Right kidney (tissue), 1 donor: ENCODE measurements around the gene PEAK1.
"Not testable (repeated sequence)": the region's sequence is repeated elsewhere in the genome, so short reads cannot be mapped to it uniquely, and the experiment has no call there.

Experiments used
- DNase-seq: peaks from one replicate; pipeline ENCODE4 v3.0.0-alpha.2; 2016

The PEAK1 gene

DNA sequence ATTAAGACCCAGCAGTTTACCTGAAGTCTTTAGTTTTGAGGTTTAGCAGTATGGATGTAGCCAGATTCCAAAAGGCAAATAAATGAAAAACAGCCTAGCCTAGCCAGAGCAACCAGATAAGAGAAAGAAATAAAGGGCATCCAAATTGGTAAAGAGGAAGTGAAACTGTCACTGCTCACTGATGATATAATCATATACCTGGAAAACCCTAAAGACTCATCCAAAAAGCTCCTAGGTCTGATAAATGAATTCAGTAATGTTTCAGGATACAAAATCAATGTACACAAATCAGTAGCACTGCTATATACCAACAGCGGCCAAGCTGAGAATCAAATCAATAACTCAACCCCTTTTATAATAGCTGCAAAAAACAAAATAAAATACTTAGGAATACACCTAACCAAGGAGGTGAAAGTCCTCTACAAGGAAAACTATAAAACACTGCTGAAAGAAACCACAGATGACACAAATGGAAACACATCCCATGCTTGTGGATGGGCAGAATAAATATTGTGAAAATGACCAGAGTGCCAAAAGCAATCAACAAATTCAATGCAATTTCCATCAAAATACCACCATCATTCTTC lies 13.6 kb downstream of the PEAK1 start:
- DNase-seq, result not testable (repeated sequence)

GRCh38 chr15:77402740-77403379 lies 17.0 kb downstream of the PEAK1 start:
- no peak for DNase-seq

DNA sequence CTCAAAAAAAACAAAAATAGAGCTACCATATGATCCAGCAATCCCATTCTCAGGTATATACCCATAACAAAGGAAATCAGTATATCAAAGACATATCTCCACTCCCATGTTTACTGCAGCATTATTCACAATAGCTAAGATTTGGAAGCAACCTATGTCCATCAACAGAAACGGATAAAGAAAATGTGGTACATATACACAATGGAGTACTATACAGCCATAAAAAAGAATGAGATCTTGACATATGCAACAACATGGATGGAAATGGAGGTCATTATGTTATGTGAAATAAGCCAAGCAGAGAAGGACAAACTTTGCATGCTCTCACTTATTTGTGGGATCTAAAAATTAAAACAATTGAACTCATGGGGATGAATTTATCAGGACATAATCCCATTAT lies 19.6 kb downstream of the PEAK1 start:
- DNase-seq, result no peak

- no peak for DNase-seq
Measured at GRCh38 chr15:77398927-77399326, 21.0 kb downstream of the PEAK1 start.

DNA sequence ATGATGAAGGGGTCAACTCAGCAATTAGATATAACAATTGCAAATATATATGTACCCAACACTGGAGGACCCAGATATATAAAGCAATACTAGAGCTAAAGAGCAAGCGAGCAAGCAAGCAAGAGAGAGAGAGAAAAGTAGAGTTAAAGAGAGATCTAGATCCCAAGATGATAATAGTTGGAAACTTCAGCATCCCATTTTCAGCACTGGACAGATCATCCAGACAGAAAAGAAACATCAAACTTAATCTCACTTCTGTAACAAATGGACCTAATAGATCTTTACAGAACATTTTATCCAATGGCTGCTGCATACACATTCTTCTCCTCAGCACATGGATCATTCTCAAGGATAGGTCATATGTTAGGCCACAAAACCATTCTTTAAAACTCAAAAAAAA lies 23.2 kb downstream of the PEAK1 start:
- no peak for DNase-seq

GRCh38 chr15:77395013-77395774 lies 24.7 kb downstream of the PEAK1 start:
- no peak for DNase-seq

DNA sequence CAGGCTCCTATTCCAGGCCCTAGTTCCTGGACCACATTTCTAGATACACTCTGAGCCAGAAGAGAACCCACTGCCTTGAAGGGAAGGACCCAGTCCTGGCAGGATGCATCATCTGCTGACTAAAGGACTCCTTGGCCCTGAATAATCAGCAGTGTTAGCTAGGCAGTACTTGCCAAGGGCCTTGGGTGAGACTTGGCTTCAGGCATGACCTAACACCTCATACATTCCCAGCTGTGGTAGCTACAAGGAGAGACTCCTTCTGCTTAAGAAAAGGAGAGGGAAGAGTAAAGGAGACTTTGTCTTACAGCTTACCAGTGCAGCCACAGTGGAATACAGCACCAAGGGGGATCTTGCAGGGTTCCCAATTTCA lies 26.4 kb downstream of the PEAK1 start:
- no peak for DNase-seq

DNA sequence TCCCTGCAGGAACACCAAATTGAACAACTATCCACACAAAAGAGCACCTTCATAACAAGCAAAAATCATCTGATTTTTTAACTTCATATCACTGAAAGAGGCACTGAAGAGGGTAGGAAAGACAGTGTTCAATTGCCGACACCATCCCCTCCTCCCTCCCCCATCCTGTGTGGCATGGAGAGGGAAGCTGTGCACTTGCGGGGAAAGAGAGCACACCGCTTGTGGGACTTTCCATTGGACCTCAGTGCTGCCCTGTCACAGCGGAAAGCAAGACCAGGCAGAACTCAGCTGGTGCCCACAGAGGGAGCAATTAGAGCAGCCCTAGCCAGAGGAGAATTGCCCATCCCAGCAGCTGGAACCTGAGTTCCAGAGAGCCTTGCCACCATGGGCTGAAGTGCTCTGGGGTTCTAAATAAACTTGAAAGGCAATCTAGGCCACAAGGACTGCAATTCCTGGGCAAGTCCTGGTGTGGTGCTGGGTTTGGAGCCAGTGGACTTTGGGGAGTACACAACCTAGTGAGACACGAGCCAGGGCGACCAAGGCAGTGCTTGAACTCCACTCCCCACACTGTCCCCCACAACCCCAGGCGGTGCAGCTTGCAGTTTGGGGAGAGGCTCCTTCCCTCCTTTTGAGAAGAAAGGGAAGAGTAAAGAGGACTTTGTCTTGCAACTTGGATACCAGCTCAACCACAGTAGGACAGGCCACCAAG lies 27.0 kb downstream of the PEAK1 start:
- no peak for DNase-seq

- DNase-seq, result no peak
Measured at GRCh38 chr15:77391372-77391951, 28.4 kb downstream of the PEAK1 start.

GRCh38 chr15:77387365-77388105 lies 32.4 kb downstream of the PEAK1 start:
- no peak for DNase-seq

DNA sequence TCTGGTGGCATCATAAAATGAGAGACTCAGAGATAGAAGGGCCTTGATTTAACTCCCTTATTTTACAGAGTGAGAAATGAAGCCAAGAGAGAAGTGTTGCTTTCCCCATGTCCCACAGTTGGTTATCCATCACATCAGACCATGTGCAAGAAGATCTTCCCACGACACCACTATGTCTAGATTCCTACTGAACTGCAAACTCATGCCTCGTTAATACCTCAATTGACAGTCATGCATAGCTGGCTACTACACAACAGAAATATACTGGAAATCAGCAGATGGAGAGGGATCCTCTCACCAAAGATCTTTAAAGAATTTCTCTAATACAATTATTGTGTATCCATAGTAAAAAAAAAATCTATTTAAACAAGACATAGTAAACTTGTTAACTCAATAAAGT lies 33.3 kb downstream of the PEAK1 start:
- no peak for DNase-seq

- no peak for DNase-seq
Measured at GRCh38 chr15:77384589-77385359, 35.1 kb downstream of the PEAK1 start.

DNA sequence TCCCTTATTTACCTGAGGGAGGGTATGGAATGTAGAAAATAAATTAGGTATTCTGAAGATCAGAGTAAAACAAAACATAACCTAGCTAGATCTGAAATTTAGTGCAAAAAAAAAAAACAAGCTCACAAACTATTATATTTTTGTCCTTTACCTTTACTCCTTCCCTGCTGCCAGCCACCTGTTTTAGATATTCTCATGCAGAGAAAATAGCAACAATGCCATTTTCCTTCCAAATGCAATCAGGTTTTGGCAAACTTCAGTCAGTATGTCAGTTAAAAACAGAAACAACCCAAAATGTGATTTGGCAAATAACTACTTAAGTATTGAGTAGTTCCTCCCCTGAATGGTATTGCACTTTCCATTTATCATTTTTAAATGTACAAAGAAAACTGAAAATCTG lies 35.8 kb downstream of the PEAK1 start:
- DNase-seq, result no peak

DNA sequence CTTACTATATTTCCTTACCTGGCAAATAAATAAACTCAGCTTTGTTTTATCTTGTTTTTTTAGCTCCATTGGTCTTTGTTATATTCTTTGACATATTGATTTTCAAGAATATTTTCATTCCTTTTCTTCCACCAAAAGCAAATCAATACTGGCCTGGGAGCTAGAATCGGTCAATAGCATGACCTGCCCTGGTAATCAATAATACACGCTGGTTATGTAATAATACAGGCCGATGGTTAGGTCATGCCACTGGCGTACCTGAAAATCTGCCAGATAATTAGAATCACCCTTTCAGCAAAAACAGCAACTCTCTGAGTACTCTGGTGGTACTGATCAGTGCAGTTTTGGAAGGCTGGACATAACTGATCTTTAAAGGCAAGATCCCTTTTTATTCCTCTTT lies 39.9 kb downstream of the PEAK1 start:
- DNase-seq, result no peak

- DNase-seq, result no peak
Measured at GRCh38 chr15:77376770-77377169, 43.1 kb downstream of the PEAK1 start.

- DNase-seq, result no peak
Measured at GRCh38 chr15:77375133-77375532, 44.8 kb downstream of the PEAK1 start.

- DNase-seq, result no peak
Measured at GRCh38 chr15:77373441-77373840, 46.5 kb downstream of the PEAK1 start.

GRCh38 chr15:77371850-77372563 lies 47.9 kb downstream of the PEAK1 start:
- no peak for DNase-seq

DNA sequence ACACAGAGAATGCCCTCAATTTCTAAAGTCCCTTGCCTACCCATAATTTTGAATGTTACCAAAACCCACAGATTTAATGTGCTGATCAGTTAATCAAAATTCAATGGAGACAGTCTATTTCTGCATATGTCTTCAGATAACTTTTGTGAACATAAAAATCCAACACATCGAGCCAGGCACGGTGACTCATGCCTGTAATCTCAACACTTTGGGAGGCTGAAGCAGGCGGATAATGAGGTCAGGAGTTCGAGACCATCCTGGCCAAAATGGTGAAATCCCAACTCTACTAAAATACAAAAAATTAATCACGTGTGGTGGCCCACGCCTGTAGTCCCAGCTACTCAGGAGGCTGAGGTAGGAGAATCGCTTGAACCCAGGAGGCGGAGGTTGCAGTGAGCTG lies 49.3 kb downstream of the PEAK1 start:
- no peak for DNase-seq

- DNase-seq, result no peak
Measured at GRCh38 chr15:77369168-77369567, 50.7 kb downstream of the PEAK1 start.

DNA sequence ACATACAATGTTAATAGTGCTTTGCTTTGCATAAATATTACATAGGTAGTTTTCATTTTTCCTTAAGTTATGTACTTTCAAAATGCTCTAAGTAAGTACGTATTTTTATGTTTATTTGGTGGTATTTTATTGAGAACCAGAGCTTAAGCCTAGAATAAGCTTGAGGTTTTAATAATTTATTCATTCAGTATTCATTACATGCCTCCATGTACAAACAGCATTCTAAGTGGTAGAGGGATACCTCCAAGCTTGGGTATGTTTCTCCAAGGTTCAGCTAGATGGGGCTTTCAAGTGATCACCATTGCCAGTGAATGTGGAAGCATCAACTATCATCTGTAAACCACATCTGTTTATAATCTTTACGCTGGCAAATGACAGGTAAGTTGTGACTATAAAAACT lies 52.3 kb downstream of the PEAK1 start:
- no peak for DNase-seq
